Stimulated activated naive CD8-positive, alpha-beta T cell treated with anti-CD3 and anti-CD28 coated beads, Interleukin-15, amount 100 ng/mL, for 72 hours (primary cell): ENCODE measurements around the gene MAP3K12.
"Not testable (repeated sequence)": the region's sequence is repeated elsewhere in the genome, so short reads cannot be mapped to it uniquely, and the experiment has no call there.

Experiments used
- ATAC-seq: fragments of 150-1000 bp; cut with Tn5 transposase; 2 replicates; pipeline ENCODE4 v1.10.0; 2021; ENCODE audit warnings: mild to moderate bottlenecking, moderate library complexity
- DNase-seq, 2 donors: peaks; one replicate each; pipeline ENCODE4 v3.0.0; 2021 to 2022
- H3K27ac Mint-ChIP-seq, 2 donors: one replicate each; pipeline ENCODE4 v1.8.0; 2022; ENCODE audit warnings: mild to moderate bottlenecking in 2 of 2, mixed read lengths in 2 of 2, moderate library complexity in 2 of 2
- H3K27me3 Mint-ChIP-seq: one replicate; pipeline ENCODE4 v1.8.0; 2022; ENCODE audit warnings: mixed read lengths
- H3K4me1 Mint-ChIP-seq: one replicate; pipeline ENCODE4 v1.8.0; 2022; ENCODE audit warnings: mild to moderate bottlenecking, mixed read lengths
- H3K4me3 Mint-ChIP-seq, 2 donors: one replicate each; pipeline ENCODE4 v1.8.0; 2022; ENCODE audit warnings: mild to moderate bottlenecking in 2 of 2, mixed read lengths in 2 of 2, moderate library complexity in 1 of 2
- H3K9me3 Mint-ChIP-seq, 2 donors: one replicate each; pipeline ENCODE4 v1.8.0; 2022; ENCODE audit warnings: mixed read lengths in 2 of 2

MAP3K12 gene

GRCh38 chr12:53485955-53486735 lies 13.1 kb downstream of the MAP3K12 start:
- no peak overlapping the region for H3K4me3 Mint-ChIP-seq
- DNase-seq (no peak), ATAC-seq (no peak)
- no peaks in the 10 kb centered on the region for H3K27me3 Mint-ChIP-seq
- peak overlapping the region in 1 of 2 donors; percentile 19 for H3K27ac Mint-ChIP-seq
- no peaks in the 10 kb centered on the region for H3K9me3 Mint-ChIP-seq
- H3K4me1 Mint-ChIP-seq: peaks cover 38% of the 10 kb centered on the region

DNA sequence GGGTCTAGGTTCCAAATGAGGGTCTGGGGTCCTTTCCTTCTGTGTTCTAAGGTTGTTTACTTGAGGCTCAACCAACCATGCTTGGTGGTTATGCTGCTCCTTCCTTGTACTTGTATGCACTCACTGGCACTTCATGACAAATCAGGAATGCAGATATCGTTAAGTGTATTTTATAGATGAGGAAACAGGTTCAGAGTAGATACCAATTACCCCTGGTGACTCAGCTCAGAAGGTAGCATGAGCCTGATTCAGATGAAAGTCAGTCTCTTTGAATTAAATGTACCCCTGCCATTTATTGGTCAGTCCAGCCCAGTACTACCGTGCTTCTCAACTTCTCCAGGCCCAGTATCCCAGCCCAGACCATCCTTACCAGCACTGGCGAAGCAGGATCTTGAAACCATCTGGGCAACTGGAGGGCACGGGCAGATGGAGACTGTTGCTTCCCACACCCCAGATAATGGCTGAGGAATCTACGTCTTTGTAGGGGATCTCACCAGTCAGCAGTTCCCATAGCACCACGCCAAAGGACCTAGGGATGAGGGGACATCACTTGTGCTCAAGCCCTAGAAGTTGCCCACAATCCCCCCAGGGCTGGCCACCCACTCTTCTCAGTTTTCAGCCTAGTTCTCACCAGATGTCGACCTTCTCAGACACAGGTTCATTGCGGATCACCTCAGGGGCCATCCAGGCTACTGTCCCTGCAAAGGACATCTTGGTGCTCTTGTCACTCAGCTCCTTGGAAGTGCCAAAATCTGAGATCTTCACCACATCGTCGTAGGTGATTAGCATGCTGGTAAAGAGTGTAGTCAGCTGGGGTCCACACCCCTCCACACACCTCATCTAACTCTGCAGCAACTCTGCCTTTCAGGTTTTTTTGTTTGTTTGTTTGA lies 14.3 kb downstream of the MAP3K12 start:
- Mint-ChIP-seq H3K27ac (peak overlapping the region in 1 of 2 donors; percentile 78), H3K4me3 (no peak overlapping the region), H3K4me1 (peaks cover 38% of the 10 kb centered on the region), H3K9me3 (no peaks in the 10 kb centered on the region), H3K27me3 (no peaks in the 10 kb centered on the region)
- ATAC-seq: no peak
- DNase-seq: no peak

DNA sequence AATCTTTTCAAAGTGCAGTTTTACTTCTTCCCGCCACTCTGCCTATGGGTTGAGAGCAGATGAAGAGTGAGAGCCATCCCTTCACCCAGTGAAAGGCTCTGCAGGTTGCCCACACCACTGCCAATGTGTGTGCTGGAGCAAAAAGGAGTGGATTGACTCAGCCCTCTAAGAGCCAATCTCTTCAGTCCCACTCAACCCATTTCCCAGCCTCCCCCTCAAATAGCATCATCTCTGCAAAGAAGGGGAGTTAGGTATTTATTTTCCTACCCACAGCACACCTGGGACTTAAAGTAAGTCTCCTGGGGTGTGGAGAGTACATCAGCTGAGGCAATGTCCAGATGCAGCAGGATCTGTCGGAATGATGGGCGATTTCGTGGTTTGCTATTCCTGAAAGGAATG lies 15.3 kb downstream of the MAP3K12 start:
- ATAC-seq (peak; percentile 26), DNase-seq (no peak)
- H3K27me3 Mint-ChIP-seq: no peaks in the 10 kb centered on the region
- H3K27ac Mint-ChIP-seq: no peak overlapping the region
- H3K4me1 Mint-ChIP-seq: peaks cover 41% of the 10 kb centered on the region
- H3K4me3 Mint-ChIP-seq: no peak overlapping the region
- no peaks in the 10 kb centered on the region for H3K9me3 Mint-ChIP-seq

DNA sequence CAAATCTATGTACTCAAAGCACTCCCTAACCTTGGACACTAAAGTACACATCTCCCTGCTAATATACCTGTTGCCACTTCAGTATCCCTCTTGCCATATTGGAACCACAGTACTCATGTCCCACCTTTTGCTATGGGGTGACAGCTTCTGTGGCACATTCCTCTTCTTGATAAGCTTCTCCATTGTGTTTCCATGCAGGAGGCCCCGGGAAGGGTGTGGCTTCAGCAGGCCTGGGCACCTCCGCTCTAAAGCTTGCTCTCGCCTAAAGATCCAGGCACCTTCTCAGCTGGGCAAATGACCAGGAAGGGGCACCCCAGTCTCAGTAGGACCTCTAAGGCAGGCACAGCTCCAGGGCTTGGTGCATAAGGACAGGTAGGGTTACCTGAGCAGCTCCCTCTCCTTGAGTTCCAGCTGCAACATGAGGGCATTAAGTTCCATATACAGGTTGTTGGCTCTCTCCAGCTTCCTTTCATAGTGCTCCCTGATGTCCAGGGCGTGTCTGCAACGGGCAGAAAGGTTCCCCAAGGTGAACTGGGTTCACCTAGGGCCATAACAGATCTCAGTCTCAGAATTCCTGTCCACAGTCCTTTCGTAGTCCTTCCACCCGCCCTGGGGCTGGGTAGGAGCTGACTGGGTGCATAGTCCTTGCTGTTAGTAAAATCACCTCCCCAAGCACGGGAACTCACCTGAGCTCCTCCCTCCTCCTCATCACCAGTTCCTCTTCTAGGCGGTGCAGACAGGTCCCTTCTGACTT lies 15.9 kb downstream of the MAP3K12 start:
- Mint-ChIP-seq H3K4me1 (peaks cover 45% of the 10 kb centered on the region), H3K27me3 (no peaks in the 10 kb centered on the region), H3K27ac (no peak overlapping the region), H3K9me3 (no peaks in the 10 kb centered on the region), H3K4me3 (no peak overlapping the region)
- ATAC-seq (peak; percentile 8), DNase-seq (no peak)

DNA sequence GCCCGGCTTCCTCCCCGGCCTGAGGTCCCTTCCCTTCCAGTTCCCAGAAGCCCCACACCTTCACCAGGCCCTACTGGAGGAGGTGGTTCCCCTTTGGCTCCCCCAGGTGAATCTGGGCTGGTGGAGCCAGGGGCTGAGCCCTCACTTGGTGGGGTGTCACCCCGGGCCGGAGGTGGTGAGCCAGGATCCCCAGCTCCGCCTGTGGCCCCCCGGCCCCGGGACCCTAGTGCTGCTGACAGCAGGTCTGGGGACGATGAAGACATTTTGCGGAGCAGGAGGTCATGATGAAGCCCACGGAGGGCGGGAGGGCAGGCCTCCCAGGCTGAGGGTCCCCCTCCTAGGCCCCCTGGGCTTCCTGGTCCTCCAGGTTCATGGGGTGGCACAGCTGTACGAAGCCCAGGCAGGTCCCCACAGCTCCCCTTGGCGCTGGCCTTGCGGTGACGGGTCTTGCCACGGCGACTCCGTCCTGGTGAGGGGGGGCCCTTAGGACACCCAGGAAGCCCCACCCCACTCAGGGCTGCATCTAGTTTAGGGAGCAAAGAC lies 16.6 kb downstream of the MAP3K12 start:
- Mint-ChIP-seq H3K27ac (no peak overlapping the region), H3K27me3 (no peaks in the 10 kb centered on the region), H3K4me1 (peaks cover 39% of the 10 kb centered on the region), H3K9me3 (no peaks in the 10 kb centered on the region), H3K4me3 (no peak overlapping the region)
- ATAC-seq (no peak), DNase-seq (no peak)

GRCh38 chr12:53481939-53482586 lies 17.2 kb downstream of the MAP3K12 start:
- peak; percentile 53 for ATAC-seq
- peak overlapping the region in 1 of 2 donors; percentile 92 for H3K27ac Mint-ChIP-seq
- no peaks in the 10 kb centered on the region for H3K9me3 Mint-ChIP-seq
- no peaks in the 10 kb centered on the region for H3K27me3 Mint-ChIP-seq
- H3K4me3 Mint-ChIP-seq: peak overlapping the region in 1 of 2 donors; percentile 7
- no peak for DNase-seq
- peaks cover 35% of the 10 kb centered on the region for H3K4me1 Mint-ChIP-seq

DNA sequence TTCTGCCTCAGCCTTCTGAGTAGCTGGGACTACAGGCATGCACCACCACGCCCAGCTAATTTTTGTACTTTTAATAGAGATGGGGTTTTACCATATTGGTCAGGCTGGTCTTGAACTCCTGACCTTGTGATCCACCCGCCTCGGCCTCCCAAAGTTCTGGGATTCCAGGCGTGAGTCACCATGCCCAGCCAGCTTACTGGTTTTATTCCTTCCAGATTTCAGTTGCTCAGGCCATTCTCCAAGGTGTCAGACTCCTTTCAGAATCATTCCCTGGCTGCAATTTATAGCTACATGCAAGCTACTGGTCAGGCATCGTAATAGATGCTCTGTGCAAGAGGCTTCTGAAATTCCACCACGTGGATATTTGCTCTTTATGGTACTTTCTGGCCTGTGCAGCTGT lies 17.8 kb downstream of the MAP3K12 start:
- H3K27ac Mint-ChIP-seq: peak overlapping the region in 1 of 2 donors; percentile 52
- DNase-seq, H3K27me3 Mint-ChIP-seq, H3K4me3 Mint-ChIP-seq, ATAC-seq, H3K9me3 Mint-ChIP-seq: not testable (repeated sequence)
- H3K4me1 Mint-ChIP-seq: peaks cover 37% of the 10 kb centered on the region

DNA sequence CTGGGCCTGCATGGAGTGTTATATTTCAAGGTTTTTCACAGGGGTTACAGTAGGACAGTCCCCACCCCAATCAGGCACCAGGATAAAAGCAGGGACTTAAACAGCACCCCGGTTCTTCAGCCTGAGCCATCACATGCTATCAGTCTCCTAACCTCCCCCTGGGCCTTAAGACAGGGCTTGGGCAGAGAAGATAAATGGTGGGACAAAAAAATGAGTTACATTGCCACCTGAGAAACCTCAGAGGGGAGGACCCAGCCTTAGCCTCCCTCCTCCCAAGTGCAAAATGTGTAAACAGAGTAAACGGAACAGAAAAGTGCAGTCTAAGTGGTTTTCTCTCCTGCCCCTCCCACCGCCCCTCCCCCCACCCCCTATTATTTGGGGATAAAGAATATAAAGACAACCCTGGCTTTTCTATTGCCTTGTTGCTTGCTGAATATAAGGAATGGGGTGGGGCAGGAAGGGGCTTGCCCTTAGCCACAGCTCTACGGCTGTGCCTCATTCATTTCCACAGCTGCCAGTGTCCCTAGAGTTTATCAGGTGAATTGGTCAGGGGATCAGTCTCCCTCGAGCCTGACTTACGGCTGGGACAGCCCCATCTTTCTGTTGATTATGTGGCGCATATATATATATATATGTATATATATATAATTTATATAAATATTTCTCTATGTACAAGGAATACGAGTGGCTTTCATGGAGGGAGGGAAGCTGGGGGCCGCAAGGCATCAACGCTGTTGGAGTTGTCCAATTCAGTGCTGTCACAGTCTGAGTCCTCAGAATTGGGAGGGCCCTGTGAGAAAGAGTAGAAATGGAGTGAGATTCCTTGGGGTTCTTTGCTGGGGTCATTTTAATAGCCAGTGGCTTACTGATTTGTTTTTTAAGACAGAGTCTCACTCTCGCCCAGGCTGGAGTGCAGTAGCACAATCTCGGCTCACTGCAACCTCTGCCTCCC lies 18.5 kb downstream of the MAP3K12 start:
- Mint-ChIP-seq H3K4me3 (no peak overlapping the region), H3K27me3 (no peaks in the 10 kb centered on the region), H3K27ac (peak overlapping the region; percentile 6 to 52), H3K9me3 (no peaks in the 10 kb centered on the region), H3K4me1 (peaks cover 35% of the 10 kb centered on the region)
- no peak for DNase-seq
- ATAC-seq: no peak

DNA sequence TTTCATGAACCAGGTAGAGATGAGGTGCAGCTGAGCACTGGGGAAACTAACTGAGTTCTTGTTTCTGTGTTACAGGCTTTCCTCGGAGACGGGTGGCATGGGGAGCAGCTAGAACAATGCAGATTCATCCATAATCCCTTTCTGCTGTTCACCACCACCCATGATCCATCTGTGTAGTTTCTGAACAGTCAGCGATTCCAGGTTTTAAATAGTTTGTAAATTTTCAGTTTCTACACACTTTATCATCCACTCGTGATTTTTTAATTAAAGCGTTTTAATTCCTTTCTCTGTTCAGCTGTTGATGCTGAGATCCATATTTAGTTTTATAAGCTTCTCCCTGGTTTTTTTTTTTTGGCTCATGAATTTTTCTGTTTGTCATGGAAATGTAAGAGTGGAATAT lies 19.9 kb downstream of the MAP3K12 start:
- no peak overlapping the region for H3K4me3 Mint-ChIP-seq
- ATAC-seq (no peak), DNase-seq (no peak)
- no peak overlapping the region for H3K27ac Mint-ChIP-seq
- peaks cover 36% of the 10 kb centered on the region for H3K4me1 Mint-ChIP-seq
- H3K27me3 Mint-ChIP-seq: no peaks in the 10 kb centered on the region
- H3K9me3 Mint-ChIP-seq: no peaks in the 10 kb centered on the region

GRCh38 chr12:53478865-53479264 lies 20.4 kb downstream of the MAP3K12 start:
- Mint-ChIP-seq H3K27me3 (no peaks in the 10 kb centered on the region), H3K4me1 (peaks cover 41% of the 10 kb centered on the region), H3K4me3 (no peak overlapping the region), H3K27ac (peak overlapping the region in 1 of 2 donors; percentile 25), H3K9me3 (no peaks in the 10 kb centered on the region)
- ATAC-seq: no peak
- no peak for DNase-seq

- DNase-seq (no peak), ATAC-seq (peak; percentile 50)
- Mint-ChIP-seq H3K9me3 (no peaks in the 10 kb centered on the region), H3K27ac (peak overlapping the region; percentile 29 to 92), H3K4me1 (peaks cover 55% of the 10 kb centered on the region), H3K4me3 (no peak overlapping the region), H3K27me3 (no peaks in the 10 kb centered on the region)
These were observed 22.5 kb downstream of the MAP3K12 start for GRCh38 chr12:53476769-53477209.

DNA sequence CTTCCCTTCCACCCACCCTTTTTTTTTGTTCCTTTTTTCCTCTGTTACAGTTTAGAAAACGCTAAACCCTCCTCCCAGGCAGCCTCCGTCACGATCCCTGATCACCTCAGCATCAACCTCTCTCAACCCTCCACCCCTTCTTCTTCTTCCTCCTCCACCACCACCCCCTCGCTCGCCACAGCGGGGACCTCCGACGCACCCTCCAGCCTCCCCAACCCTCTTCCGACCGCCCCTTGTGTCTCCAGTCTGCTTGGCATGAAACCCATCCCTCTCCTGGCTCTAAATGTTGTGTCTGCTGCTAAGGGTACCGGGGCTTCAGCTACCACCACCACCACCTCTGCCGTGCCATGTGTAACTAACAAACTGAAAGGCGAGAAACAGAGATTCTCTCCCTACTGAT lies 24.4 kb downstream of the MAP3K12 start:
- Mint-ChIP-seq H3K9me3 (no peaks in the 10 kb centered on the region), H3K27ac (peak overlapping the region; percentile 82 to 96), H3K4me3 (peak overlapping the region; percentile 57 to 70), H3K4me1 (peaks cover 67% of the 10 kb centered on the region), H3K27me3 (no peaks in the 10 kb centered on the region)
- DNase-seq (no peak), ATAC-seq (peak; percentile 42)

GRCh38 chr12:53474077-53474476 lies 25.2 kb downstream of the MAP3K12 start:
- Mint-ChIP-seq H3K27ac (peak overlapping the region in 1 of 2 donors; percentile 82), H3K27me3 (no peaks in the 10 kb centered on the region), H3K9me3 (no peaks in the 10 kb centered on the region), H3K4me1 (peaks cover 66% of the 10 kb centered on the region), H3K4me3 (peak overlapping the region; percentile 57 to 70)
- no peak for ATAC-seq
- no peak for DNase-seq

- no peak overlapping the region for H3K27ac Mint-ChIP-seq
- no peak for ATAC-seq
- no peak for DNase-seq
These were observed 27.1 kb downstream of the MAP3K12 start for GRCh38 chr12:53472056-53472582.

More at GRCh38 chr12:53472056-53472582, 27.1 kb downstream of the MAP3K12 start:
- no peaks in the 10 kb centered on the region for H3K27me3 Mint-ChIP-seq
- no peak overlapping the region for H3K4me3 Mint-ChIP-seq
- H3K9me3 Mint-ChIP-seq: no peaks in the 10 kb centered on the region
- peaks cover 78% of the 10 kb centered on the region for H3K4me1 Mint-ChIP-seq
